ENCODE results near the gene NAALADL1. TPM values are rescaled to one million over a fixed set of nuclear protein-coding genes. Genes with fewer than 3 reads are reported as not detected.
"Not testable (repeated sequence)": the region's sequence is repeated elsewhere in the genome, so short reads cannot be mapped to it uniquely, and the experiment has no call there.

The NAALADL1 gene
- total RNA-seq, 4 donors from 2014 or later: 18.6 to 38.9 (median 29.1) TPM

DNA sequence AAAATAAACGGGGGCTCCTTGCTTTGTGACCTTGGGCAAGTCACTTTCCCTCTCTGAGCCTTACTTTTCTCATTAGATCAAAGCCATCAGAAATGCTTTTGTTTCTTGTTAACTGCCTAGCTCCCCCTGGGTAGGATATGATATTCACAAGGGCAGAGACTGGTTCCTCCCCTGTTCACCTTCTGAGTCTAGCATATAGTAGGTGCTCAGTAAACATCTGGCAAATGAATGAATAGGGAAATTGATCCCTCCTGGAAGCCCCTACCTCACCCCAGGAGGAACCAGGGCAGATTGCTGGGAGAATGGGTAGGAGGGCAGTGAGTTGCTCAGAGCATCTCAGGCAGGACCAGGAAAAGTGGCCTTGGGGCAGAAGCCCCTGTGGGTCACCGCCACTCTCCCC, 23.9 kb downstream of the NAALADL1 start:
- Histone ChIP-seq H3K27ac (no peak overlapping the region), H3K9me3 (no peaks in the 10 kb centered on the region), H3K4me3 (no peak overlapping the region), H3K27me3 (no peaks in the 10 kb centered on the region), H3K36me3 (peaks cover 13 to 85% (median 16%) of the 10 kb centered on the region in 3 donors), H3K4me1 (peaks cover 0 to 5% (median 0%) of the 10 kb centered on the region in 4 donors)
- DNase-seq (ENCODE audit: low spot score in 2 of 2): no peak
- 89 to 92% methylated on average over 2 of the region's 2 CpGs for WGBS, 2 donors
- TF ChIP-seq, protein P1, sequence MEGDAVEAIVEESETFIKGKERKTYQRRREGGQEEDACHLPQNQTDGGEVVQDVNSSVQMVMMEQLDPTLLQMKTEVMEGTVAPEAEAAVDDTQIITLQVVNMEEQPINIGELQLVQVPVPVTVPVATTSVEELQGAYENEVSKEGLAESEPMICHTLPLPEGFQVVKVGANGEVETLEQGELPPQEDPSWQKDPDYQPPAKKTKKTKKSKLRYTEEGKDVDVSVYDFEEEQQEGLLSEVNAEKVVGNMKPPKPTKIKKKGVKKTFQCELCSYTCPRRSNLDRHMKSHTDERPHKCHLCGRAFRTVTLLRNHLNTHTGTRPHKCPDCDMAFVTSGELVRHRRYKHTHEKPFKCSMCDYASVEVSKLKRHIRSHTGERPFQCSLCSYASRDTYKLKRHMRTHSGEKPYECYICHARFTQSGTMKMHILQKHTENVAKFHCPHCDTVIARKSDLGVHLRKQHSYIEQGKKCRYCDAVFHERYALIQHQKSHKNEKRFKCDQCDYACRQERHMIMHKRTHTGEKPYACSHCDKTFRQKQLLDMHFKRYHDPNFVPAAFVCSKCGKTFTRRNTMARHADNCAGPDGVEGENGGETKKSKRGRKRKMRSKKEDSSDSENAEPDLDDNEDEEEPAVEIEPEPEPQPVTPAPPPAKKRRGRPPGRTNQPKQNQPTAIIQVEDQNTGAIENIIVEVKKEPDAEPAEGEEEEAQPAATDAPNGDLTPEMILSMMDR (IDR thresholded peaks at IDR 0.05): no peak
- TF ChIP-seq POLR2A (IDR thresholded peaks at IDR 0.05): no peak
- TF ChIP-seq EP300 (IDR thresholded peaks at IDR 0.05): no peak

DNA sequence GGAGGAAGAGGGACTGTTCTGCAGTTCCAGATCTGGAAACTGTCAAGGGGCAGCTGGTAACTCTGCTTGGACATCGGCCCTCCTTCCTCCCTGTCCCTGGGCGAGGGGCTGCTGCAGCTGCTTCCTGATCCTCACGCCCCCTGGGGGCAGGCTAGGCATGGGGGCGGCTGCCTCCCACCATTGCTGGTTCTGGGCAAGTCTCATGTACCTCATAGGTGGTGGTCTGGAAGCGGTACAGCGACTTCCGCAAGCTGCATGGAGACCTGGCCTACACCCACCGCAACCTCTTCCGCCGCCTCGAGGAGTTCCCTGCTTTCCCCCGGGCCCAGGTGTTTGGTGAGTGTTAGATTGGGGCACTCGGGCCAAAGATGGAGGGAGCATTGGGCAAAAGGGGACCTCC, 26.1 kb downstream of the NAALADL1 start:
- Histone ChIP-seq H3K9me3 (no peaks in the 10 kb centered on the region), H3K27me3 (no peaks in the 10 kb centered on the region), H3K4me3 (no peak overlapping the region), H3K27ac (no peak overlapping the region), H3K4me1 (peaks cover 0 to 20% (median 11%) of the 10 kb centered on the region in 4 donors), H3K36me3 (peaks cover 13 to 65% (median 13%) of the 10 kb centered on the region in 3 donors)
- WGBS, 2 donors: 77 to 78% methylated on average over 13 of the region's 13 CpGs
- TF ChIP-seq EP300 (IDR thresholded peaks at IDR 0.05) (no peak), POLR2A (IDR thresholded peaks at IDR 0.05) (no peak)
- TF ChIP-seq, protein P1 (IDR thresholded peaks at IDR 0.05): no peak
- DNase-seq (ENCODE audit: low spot score in 2 of 2): no peak

DNA sequence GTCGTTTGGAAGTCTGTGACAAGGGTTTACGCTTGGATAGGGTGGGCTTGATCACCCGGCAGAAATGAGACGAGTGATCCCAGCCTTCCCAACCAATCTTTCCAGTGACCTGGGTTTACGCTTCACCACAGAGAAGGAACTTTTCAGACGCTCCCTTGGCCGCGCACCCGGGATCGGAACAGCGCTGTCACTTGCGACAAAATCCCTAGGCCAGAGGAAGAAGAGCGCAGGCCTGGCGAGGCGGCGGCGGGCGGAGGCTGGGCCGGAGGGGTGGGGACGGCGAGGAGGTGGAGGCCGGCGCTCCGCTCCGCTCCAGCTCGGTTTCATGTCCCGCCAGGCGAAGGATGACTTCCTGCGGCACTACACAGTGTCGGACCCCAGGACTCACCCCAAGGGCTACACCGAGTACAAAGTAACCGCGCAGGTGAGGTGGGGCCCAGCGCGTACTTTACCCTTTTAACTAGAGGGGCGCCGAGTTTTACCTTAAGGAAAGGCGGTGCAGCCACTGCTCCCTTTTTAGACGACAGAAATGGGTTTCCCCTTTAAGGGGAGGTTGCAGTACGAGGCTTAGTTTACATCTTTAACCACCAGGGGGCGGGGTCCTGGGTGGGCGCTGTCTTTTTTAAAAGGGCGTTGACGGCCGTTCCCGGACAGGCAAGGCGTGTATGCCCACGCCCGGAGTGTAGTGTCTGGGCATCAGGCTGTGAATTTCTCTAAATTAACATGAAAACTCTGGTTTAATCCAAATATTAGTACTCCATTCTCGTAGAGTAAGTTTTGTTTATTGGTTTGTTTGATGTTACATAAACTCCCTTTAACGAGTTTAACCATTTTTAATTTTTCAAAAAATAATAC, 30.9 kb downstream of the NAALADL1 start, which contains the start of gene SNX15:
SNX15 (plus strand) TSS at position 227 of the 855 bp plus-strand sequence; CDS start at position 326, 99 bp downstream.
- WGBS, 2 donors: 1% methylated on average over 30 to 41 of the region's 51 CpGs
- TF ChIP-seq EP300 (IDR thresholded peaks at IDR 0.05) (peak; percentile 58 to 95), POLR2A (IDR thresholded peaks at IDR 0.05) (peak; percentile 8 to 77)
- TF ChIP-seq, protein P1 (IDR thresholded peaks at IDR 0.05): peak; percentile 77 to 90 (median 80)

DNA sequence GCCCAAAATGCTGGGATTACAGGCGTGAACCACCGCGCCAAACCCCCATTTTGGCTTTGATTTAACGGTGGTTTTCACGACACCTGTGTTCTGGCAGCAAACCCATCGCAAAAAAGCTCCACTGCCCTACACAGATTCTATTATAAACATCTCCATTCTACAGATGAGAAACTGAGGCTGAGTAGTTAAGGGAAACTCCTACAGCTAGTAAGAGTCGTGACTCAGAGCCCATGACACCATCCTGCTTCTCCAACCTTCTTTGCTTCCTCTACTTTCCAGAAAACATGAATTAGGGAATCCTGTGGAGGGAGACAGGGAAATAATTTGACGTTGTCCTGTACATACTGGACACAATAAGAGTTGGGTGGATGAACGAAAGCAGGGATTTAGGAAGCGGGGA, 31.5 kb downstream of the NAALADL1 start:
- Histone ChIP-seq H3K27ac (peak overlapping the region; percentile 84 to 92 (median 90)), H3K4me1 (peaks cover 0 to 27% (median 11%) of the 10 kb centered on the region in 4 donors), H3K9me3 (no peaks in the 10 kb centered on the region), H3K36me3 (peaks cover 0 to 25% (median 0%) of the 10 kb centered on the region in 3 donors), H3K27me3 (no peaks in the 10 kb centered on the region), H3K4me3 (peak overlapping the region; percentile 40 to 83 (median 72))
- no peak for DNase-seq (ENCODE audit: low spot score in 2 of 2)
- whole genome bisulfite sequencing, 2 donors: 53 to 58% methylated on average over 10 of the region's 10 CpGs
- TF ChIP-seq POLR2A (IDR thresholded peaks at IDR 0.05) (no peak), EP300 (IDR thresholded peaks at IDR 0.05) (no peak)
- TF ChIP-seq, protein P1 (IDR thresholded peaks at IDR 0.05): no peak

More for the DNA sequence above, 30.9 kb downstream of the NAALADL1 start, which contains the start of gene SNX15:
- Histone ChIP-seq H3K36me3 (peaks cover 0 to 25% (median 2%) of the 10 kb centered on the region in 3 donors), H3K27ac (peak within 1 kb of the TSS; percentile 84 to 92 (median 90)), H3K4me1 (peaks cover 0 to 27% (median 11%) of the 10 kb centered on the region in 4 donors), H3K4me3 (peak within 1 kb of the TSS; percentile 40 to 83 (median 72)), H3K27me3 (no peaks in the 10 kb centered on the region), H3K9me3 (no peaks in the 10 kb centered on the region)
- DNase-seq (ENCODE audit: low spot score in 2 of 2): peak; percentile 87 to 97

DNA sequence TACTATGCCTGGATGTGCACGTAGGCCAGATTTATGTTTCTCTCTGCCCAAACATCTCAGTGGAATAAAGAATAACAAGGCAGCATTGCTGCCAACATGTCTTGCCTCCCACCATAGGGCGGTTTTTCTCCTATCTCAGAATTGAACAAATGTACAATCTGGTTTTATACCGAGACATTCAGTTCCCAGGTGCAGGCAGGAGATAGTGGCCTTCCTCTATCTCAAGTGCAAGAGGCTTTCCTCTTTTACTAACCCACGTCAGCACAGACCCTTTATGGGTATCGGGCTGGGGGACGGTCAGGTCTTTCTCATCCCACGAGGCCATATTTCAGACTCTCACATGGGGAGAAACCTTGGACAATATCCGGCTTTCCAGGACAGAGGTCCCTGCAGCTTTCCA, 34.9 kb downstream of the NAALADL1 start:
- WGBS, 2 donors: 75 to 78% methylated on average over 8 of the region's 8 CpGs
- DNase-seq (ENCODE audit: low spot score in 2 of 2); H3K9me3 ChIP-seq: not testable (repeated sequence)

More for the DNA sequence above, 34.9 kb downstream of the NAALADL1 start:
- Histone ChIP-seq H3K36me3 (peaks cover 0 to 45% (median 0%) of the 10 kb centered on the region in 3 donors), H3K4me1 (peaks cover 0 to 12% (median 5%) of the 10 kb centered on the region in 4 donors)
- not testable (repeated sequence) for H3K27ac ChIP-seq, H3K27me3 ChIP-seq, H3K4me3 ChIP-seq
